IPS-18c (cell line): ENCODE results near the gene MYH14.
A peak's percentile ranks its signal among the peaks of the same experiment; 100 is the strongest.
"Not testable (repeated sequence)": the region's sequence is repeated elsewhere in the genome, so short reads cannot be mapped to it uniquely, and the experiment has no call there.

ENCODE experiments used
- H3K4me3 ChIP-seq: 2 replicates; pipeline ENCODE4 v1.7.0; 2013; ENCODE audit warnings: low read depth, mild to moderate bottlenecking, low read length, moderate library complexity; ENCODE audit not compliant: insufficient read depth
- H3K9me3 ChIP-seq: one replicate; pipeline ENCODE4 v1.6.1; 2013; ENCODE audit warnings: mild to moderate bottlenecking, low read length, moderate library complexity; ENCODE audit not compliant: control insufficient read depth, insufficient read depth

The MYH14 gene

DNA sequence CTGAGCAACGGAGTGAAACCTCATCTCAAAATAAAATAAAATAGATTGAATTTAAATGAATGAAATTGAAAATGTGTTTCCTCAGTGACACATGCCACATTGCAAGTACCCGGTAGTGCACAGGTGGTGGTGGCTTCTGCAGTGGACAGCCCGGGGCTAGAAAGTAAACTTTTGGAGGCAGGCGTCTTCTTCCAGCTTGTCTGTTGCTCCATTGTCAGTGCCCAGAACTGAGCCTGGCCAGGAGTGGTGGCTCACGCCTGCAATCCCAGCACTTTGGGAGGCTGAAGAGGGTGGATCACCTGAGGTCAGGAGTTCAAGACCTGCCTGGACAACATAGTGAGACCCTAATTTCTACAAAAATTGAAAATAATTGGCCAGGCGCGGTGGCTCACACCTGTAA, 5.7 kb downstream of the MYH14 start:
- no peak overlapping the region for H3K4me3 ChIP-seq
- peaks cover 11% of the 10 kb centered on the region for H3K9me3 ChIP-seq

DNA sequence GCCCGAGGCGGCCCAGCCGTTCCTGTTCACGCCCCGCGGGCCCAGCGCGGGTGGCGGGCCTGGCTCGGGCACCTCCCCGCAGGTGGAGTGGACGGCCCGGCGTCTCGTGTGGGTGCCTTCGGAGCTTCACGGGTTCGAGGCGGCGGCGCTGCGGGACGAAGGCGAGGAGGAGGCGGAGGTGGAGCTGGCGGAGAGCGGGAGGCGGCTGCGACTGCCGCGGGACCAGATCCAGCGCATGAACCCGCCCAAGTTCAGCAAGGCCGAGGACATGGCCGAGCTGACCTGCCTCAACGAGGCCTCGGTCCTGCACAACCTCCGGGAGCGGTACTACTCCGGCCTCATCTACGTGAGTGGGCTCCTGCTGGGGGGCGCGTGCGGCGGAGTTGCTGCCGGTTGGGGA, 7.0 kb downstream of the MYH14 start:
- Histone ChIP-seq H3K4me3 (no peak overlapping the region), H3K9me3 (peaks cover 13% of the 10 kb centered on the region)

DNA sequence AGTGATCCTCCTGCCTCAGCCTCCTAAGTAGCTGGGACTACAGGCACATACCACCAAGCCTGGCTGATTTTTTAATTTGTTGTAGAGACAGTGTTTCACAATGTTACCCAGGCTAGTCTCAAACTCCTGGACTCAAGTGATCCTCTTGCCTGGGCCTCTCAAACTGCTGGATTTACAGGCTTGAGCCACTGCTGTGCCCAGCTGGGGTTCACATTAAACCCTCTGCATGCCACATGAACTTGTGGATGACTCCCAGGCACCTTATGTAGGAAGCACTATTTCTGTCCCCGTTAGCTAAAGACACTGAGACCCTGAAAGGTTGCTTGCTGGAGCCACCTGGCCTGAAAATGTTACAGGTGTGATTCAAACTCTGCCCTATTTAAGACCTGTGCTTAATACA, 10.5 kb downstream of the MYH14 start:
- Histone ChIP-seq H3K4me3 (no peak overlapping the region; the same call in 1 of the 2 replicates), H3K9me3 (peaks cover 10% of the 10 kb centered on the region)

- Histone ChIP-seq H3K9me3 (peaks cover 10% of the 10 kb centered on the region), H3K4me3 (no peak overlapping the region; the same call in 1 of the 2 replicates)
Observed at GRCh38 chr19:50214699-50215543, 11.5 kb downstream of the MYH14 start.

DNA sequence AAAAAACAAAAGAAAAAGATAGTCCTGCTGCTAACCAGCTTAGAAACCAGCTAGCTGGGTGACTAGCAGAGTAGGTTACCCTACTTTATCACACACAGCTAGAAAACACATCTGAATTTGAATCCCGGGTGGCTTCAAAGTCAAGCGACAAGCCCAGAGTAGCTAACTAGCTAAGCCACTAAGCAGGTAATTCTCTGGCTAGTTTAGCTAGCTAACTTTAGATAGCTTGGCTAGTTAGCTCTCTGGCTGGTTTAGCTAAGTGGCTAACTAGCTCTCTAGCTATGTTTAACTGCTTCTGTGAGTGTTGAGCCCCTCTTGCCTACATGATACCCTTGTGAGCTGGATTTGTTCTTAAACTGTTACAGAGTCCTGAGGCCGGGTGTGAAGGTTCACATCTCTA, 12.4 kb downstream of the MYH14 start:
- Histone ChIP-seq H3K9me3 (peaks cover 8% of the 10 kb centered on the region), H3K4me3 (no peak overlapping the region)

- peaks cover 5% of the 10 kb centered on the region for H3K9me3 ChIP-seq
- no peak overlapping the region for H3K4me3 ChIP-seq
Observed at GRCh38 chr19:50221087-50221486, 17.7 kb downstream of the MYH14 start.

GRCh38 chr19:50222691-50223438, 19.4 kb downstream of the MYH14 start:
- peaks cover 5% of the 10 kb centered on the region for H3K9me3 ChIP-seq

DNA sequence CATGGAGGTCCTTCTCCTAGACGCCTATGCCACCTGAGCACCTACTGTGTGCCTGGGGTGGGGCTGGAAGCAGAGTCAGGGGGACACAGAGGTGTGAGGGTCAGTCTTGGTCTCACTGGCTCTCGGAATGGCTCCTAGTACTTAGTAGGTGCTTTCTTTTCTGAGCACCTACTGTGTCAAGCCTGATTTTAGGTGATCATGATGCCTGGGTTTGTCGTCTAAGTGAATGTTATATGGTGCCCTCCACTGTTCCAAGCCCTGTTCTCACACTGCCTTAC, 20.0 kb downstream of the MYH14 start:
- H3K9me3 ChIP-seq, result peaks cover 5% of the 10 kb centered on the region
- H3K4me3 ChIP-seq, result no peak overlapping the region; the same call in 1 of the 2 replicates

More at GRCh38 chr19:50222691-50223438, 19.4 kb downstream of the MYH14 start:
- H3K4me3 ChIP-seq, result no peak overlapping the region; the same call in 1 of the 2 replicates

DNA sequence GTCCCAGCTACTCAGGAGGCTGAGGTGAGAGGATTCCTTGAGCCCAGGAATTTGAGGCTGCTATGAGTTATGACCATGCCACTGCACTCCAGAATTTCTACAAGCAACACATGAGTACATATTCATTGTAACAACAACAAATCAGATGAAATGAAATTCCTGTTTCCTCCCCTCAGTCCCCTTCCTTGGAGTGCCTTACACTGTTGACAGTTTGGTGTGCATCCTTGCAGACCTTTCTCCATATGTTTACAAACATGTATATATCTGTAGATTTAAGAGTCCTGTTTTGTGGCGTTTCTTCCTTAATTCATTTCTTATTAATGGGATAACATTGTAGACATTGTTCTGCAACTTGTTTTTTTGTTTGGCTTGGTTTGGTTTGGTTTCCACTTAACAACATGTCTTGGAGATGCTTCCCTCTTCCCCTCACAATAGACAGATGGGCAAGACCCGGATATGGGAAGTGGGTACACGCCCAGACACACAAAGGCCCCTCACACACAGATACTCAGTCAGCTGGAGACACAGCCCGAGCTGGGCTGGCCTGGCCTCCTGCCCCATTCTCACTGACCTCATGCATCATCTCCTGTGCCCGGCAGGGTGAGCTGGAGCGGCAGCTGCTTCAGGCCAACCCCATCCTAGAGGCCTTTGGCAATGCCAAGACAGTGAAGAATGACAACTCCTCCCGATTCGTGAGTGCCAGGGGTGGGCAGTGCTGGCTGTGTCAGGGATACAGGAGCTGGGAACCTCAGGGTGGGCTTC, 21.7 kb downstream of the MYH14 start:
- H3K9me3 ChIP-seq, result peaks cover 5% of the 10 kb centered on the region
- no peak overlapping the region for H3K4me3 ChIP-seq

GRCh38 chr19:50226536-50226935, 23.1 kb downstream of the MYH14 start:
- peaks cover 7% of the 10 kb centered on the region for H3K9me3 ChIP-seq
- no peak overlapping the region for H3K4me3 ChIP-seq

- H3K9me3 ChIP-seq, result not testable (repeated sequence)
Observed at GRCh38 chr19:50228153-50228552, 24.7 kb downstream of the MYH14 start.

DNA sequence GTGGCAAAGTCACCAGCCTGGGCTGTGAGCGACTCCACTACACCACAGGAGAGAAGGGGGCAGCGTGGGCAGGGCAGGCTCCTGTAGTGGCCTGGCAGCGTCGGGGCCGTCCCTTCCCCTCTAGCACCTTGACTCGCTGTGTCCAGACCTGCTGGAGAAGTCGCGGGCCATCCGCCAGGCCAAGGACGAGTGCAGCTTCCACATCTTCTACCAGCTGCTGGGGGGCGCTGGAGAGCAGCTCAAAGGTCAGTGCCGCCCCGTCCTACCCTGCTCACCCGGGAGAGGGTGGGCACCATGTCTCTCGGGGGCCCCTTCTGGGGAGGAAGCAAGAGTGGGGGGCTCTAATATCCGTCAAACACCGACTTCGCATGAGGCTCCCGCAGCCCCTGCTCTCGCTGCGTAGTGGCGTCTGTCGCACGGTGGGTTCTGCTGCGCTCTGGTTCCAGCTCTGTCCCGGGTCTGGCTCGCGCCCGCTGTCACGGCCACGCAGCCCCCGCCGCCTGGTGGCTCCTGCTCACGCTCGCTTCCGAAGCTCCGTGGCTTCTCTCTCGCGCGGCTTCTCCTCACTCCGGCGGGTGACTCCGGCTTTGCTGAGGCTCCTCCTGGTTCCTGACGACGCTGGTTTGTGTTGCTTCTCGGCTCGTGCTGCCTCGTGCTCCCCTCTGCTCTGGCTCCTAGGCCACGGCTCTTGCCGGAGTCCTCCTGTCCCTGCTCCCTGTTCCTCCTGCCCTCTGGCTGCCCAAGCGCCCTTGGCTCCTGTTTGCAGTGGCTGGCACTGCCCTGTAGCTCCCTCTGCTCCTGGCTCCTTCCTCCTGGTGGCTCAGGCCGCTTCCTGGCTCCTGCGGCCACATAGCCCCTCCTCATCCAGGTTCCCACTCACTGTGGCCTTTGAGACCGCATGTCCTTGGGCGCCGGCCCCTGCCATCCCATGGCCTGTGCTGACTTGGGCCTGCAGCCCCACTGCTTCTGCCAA, 27.2 kb downstream of the MYH14 start:
- peak overlapping the region; percentile 9; the same call in 1 of the 2 replicates for H3K4me3 ChIP-seq
- H3K9me3 ChIP-seq, result peaks cover 2% of the 10 kb centered on the region

More at GRCh38 chr19:50228153-50228552, 24.7 kb downstream of the MYH14 start:
- H3K4me3 ChIP-seq, result not testable (repeated sequence)

DNA sequence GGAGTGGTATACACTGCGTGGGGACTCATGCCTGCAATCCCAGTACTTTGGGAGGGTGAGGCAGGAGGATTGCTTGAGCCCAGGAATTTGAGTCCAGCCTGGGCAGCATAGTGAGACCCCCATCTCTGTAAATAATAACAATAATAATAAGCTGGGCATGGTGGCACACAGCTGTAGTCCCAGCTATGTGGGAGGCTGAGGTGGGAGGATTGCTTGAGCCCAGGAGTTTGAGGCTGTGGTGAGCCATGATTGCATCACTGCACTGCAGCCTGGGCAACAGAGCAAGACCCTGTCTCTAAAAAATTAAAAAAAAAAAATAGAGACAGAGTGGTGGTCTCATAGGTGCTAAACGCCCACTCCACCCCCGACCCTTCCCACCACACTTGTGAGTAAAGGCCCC, 28.0 kb downstream of the MYH14 start:
- not testable (repeated sequence) for H3K9me3 ChIP-seq, H3K4me3 ChIP-seq

DNA sequence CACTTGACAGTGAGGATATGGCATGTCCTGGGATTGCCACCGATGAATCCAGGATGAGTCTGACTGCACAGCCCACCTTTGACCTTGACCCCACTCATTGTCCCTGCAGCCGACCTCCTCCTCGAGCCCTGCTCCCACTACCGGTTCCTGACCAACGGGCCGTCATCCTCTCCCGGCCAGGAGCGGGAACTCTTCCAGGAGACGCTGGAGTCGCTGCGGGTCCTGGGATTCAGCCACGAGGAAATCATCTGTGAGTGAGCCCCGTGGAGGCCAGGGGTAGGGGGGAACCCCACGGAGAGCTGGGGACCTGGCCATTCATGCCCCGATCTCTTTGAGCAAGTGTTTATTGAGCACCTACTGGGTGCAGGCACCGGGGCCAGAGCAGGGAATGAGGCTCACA, 28.4 kb downstream of the MYH14 start:
- H3K4me3 ChIP-seq, result no peak overlapping the region
- H3K9me3 ChIP-seq, result peaks cover 2% of the 10 kb centered on the region

DNA sequence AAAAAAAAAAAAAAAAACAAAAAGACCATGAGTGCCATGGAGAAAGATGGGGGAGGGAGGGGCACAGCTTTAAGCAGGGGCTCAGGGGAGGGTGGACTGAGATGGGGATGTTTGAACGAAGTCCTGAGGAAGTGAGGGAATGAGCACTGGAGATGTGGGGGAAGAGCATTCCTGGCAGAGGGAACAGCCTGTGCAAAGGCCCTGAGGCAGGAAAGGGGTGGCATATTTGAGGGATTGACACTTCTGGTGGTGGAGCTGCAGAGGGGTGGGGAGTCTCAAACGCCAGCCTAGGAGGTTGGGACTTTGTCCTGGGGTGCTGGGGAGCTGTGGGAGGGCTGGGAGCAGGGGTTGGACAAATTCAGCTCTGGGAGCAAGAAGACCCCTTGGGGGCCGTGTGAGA, 29.2 kb downstream of the MYH14 start:
- Histone ChIP-seq H3K9me3 (peaks cover 2% of the 10 kb centered on the region), H3K4me3 (no peak overlapping the region)

- H3K9me3 ChIP-seq, result peaks cover 2% of the 10 kb centered on the region
- no peak overlapping the region for H3K4me3 ChIP-seq
Observed at GRCh38 chr19:50233308-50233910, 30.0 kb downstream of the MYH14 start.
